Stimulated activated CD8-positive, alpha-beta memory T cell treated with anti-CD3 and anti-CD28 coated beads, Interleukin-4, amount 100 ng/mL, for 4 hours (primary cell): Measurements from ENCODE around the gene ARHGAP33.

Experiments
- DNase-seq, 2 donors: peaks; one replicate each; pipeline ENCODE4 v3.0.0-alpha.2; 2020; ENCODE audit warnings: low read depth in 2 of 2, low spot score in 1 of 2

ARHGAP33 gene, protein sequence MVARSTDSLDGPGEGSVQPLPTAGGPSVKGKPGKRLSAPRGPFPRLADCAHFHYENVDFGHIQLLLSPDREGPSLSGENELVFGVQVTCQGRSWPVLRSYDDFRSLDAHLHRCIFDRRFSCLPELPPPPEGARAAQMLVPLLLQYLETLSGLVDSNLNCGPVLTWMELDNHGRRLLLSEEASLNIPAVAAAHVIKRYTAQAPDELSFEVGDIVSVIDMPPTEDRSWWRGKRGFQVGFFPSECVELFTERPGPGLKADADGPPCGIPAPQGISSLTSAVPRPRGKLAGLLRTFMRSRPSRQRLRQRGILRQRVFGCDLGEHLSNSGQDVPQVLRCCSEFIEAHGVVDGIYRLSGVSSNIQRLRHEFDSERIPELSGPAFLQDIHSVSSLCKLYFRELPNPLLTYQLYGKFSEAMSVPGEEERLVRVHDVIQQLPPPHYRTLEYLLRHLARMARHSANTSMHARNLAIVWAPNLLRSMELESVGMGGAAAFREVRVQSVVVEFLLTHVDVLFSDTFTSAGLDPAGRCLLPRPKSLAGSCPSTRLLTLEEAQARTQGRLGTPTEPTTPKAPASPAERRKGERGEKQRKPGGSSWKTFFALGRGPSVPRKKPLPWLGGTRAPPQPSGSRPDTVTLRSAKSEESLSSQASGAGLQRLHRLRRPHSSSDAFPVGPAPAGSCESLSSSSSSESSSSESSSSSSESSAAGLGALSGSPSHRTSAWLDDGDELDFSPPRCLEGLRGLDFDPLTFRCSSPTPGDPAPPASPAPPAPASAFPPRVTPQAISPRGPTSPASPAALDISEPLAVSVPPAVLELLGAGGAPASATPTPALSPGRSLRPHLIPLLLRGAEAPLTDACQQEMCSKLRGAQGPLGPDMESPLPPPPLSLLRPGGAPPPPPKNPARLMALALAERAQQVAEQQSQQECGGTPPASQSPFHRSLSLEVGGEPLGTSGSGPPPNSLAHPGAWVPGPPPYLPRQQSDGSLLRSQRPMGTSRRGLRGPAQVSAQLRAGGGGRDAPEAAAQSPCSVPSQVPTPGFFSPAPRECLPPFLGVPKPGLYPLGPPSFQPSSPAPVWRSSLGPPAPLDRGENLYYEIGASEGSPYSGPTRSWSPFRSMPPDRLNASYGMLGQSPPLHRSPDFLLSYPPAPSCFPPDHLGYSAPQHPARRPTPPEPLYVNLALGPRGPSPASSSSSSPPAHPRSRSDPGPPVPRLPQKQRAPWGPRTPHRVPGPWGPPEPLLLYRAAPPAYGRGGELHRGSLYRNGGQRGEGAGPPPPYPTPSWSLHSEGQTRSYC

DNA sequence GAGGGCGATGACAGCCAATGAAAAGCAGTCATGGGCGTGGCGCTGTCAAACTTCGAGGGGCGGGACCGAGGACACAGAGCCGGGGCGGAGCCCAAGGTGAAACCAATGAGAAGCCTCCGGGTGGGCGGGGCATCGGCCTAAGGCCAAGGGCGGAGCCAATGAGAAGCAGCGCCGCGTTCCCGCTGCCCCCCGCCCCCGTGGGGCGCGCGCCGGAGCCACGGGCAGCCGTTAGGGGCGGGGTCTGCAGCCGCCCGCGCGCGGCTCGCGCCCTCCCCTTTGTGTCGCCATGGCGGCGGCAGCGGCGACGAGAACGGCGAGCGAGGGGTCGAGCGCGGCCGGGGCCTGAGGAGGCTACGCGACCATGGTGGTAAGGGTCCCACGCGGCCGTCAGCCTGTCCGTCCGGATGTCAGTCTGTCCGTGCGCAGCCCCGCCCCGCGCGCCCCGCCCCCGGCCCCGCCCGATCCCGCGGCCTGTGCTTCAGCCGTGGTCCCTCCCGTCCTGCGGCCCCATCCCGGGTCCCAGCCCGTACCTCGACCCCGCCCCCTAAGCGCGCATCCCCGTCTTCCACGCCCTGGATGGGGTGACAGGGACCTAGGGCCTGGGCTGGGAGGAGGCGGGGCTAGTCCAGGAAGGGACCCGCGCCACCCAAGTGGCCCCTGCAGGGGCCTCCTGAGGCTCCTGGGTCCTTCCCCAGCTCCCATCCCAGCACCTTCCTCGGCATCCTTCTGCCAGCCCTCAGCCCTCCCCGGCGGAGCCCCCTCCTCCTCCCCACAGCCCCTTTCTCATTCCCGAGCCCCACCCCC lies at the start of gene ARHGAP33:
ARHGAP33 (plus strand) TSS at position 267 of the 804 bp plus-strand sequence; CDS start at position 362, 95 bp downstream.
- peak; percentile 96 to 98 for DNase-seq

DNA sequence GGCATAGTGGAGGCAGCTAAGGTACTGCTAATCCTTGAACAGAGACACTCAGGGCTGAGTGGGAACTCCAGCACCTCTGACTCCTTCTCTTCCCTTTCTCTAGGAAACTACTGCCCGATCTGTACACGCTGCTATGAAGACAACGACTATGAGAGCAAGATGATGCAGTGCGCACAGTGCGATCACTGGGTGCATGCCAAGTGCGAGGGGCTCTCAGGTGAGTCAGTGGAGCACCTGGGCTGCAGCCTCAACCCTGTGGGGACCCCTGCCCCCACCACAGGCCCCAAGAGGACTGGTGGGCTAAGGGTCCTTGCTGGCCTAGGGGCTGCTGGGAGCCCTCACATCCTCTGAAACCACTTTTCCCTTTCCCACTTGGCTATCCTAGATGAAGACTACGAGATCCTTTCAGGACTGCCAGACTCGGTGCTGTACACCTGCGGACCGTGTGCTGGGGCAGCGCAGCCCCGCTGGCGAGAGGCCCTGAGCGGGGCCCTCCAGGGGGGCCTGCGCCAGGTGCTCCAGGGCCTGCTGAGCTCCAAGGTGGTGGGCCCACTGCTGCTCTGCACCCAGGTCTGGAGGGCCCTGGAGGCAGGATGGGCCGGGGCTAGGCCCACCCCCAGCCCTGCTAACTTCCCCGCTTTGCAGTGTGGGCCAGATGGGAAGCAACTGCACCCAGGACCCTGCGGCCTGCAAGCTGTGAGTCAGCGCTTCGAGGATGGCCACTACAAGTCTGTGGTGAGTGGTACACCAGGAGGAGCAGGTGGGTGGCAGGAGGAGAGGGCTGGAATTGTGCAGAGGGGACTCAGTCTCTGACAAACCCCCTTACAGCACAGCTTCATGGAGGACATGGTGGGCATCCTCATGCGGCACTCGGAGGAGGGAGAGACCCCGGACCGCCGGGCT lies 48.1 kb upstream of the ARHGAP33 start:
- no peak for DNase-seq

DNA sequence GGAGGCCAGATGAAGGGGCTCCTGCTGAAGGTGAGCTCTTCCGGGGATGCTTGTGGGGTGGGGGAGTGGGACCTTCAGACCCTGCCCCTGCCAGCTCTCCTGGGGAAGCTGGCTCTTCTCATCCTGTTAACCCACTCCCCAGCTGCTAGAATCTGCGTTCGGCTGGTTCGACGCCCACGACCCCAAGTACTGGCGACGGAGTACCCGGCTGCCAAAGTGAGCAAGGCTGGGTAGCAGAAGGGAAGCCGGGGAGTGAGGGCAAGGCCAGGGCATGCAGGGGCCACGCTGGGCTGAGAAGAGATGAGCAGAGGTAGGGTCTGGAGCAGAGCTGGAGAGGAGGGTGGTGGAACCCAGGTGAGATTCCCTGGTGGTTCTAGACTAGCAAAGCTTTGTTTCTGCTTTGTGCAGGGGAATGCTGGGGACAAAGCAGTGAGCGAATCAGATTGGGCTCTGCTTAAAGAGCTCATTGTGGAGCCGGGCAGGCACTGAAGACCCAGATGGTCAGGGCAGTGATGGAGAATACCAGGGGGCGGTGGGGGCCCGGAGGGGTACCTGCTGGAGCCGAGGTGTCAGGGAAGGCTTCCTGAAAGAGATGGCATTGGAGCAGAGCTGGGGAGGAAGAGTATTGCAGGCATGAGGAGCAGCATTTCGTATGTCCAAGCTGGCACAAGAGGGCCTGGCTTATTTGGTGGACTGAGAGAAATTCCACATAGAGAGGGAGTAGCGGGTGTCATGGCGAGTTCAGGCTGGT lies 47.2 kb upstream of the ARHGAP33 start:
- no peak for DNase-seq

DNA sequence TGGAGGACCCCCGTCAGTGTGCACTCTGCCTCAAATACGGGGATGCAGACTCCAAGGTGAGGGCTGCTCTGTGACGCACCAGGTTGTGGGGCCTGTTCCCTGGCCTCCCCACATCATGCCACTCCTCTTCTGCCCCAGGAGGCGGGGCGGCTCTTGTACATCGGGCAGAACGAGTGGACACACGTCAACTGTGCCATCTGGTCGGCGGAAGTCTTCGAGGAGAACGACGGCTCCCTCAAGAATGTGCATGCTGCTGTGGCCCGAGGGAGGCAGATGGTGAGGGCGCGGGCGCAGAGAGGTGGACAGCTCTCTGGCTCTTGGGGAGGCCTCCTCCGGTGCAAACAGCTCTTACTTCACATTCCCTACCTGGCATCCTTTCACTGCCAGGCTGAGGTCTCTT lies 46.3 kb upstream of the ARHGAP33 start:
- DNase-seq, result no peak

DNA sequence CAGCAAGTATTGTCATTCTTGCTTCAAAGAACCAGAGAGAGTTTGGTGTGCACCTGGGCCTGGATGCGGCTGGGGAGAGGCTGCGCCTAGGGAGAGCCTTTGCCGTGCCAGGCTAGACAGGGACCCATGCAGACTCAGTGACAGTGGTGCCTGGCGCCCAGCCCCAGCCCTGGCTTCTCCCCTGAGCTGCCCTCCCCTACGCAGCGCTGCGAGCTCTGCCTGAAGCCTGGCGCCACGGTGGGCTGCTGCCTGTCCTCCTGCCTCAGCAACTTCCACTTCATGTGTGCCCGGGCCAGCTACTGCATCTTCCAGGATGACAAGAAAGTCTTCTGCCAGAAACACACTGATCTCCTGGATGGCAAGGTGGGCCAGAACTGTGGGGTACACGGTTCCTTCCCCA lies 45.6 kb upstream of the ARHGAP33 start:
- no peak for DNase-seq

DNA sequence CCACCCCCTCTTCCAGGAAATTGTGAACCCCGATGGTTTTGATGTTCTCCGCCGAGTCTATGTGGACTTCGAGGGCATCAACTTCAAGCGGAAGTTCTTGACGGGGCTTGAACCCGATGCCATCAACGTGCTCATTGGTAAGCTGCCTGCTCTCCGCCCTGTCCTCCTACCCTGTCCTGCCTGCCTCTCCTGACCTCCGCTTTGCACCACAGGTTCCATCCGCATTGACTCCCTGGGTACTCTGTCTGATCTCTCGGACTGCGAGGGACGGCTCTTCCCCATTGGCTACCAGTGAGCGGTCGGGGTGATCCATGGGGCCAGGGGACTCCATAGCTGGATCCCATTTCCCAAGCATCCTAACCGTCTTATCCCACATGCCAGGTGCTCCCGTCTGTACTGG lies 45.0 kb upstream of the ARHGAP33 start:
- DNase-seq, result no peak

DNA sequence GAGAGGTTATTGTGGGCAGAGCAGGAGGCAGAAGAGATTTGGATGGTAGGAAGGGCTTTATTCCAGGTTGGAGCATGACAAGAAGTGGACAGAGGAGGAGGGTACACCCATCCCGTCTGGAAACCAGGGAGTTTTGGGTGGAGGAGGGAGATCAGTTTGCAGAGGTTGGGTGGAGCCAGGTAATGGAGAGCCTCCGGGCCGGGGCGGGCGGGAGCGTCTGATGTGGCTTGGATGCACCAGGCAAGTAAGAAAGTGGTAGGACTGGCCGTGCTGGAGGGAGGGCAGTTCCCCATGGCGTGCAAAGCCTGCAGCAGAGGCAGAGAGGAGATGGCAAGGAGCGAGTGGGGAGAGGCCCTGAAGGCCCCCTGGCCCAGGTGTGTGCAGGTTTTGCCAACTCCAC lies 44.0 kb upstream of the ARHGAP33 start:
- DNase-seq, result no peak

DNA sequence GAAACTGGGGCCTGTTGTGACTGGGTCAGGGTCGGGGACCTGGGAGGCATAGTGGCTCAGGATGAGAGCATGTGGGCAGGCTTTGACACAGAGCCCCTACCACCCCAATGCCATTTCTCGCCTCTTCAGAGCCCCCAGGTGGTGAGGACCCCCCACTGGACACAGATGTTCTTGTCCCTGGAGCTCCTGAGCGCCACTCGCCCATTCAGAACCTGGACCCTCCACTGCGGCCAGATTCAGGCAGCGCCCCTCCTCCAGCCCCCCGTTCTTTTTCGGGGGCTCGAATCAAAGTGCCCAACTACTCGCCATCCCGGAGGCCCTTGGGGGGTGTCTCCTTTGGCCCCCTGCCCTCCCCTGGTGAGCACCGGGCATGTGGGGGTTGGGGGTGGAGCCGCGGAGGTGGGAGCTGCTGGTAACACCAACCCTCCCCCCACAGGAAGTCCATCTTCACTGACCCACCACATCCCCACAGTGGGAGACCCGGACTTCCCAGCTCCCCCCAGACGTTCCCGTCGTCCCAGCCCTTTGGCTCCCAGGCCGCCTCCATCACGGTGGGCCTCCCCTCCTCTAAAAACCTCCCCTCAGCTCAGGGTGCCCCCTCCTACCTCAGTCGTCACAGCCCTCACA lies 43.5 kb upstream of the ARHGAP33 start:
- no peak for DNase-seq

DNA sequence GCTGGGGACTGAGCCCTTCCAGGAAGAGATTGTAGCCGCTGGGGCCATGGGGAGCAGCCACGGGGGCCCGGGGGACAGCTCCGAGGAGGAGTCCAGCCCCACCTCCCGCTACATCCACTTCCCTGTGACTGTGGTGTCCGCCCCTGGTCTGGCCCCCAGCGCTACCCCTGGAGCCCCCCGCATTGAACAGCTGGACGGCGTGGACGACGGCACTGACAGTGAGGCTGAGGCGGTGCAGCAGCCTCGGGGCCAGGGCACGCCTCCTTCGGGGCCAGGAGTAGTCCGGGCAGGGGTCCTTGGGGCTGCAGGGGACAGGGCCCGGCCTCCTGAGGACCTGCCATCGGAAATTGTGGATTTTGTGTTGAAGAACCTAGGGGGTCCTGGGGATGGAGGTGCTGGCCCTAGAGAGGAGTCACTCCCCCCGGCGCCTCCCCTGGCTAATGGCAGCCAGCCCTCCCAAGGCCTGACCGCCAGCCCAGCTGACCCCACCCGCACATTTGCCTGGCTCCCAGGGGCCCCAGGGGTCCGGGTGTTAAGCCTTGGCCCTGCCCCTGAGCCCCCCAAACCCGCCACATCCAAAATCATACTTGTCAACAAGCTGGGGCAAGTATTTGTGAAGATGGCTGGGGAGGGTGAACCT lies 42.7 kb upstream of the ARHGAP33 start:
- no peak for DNase-seq

DNA sequence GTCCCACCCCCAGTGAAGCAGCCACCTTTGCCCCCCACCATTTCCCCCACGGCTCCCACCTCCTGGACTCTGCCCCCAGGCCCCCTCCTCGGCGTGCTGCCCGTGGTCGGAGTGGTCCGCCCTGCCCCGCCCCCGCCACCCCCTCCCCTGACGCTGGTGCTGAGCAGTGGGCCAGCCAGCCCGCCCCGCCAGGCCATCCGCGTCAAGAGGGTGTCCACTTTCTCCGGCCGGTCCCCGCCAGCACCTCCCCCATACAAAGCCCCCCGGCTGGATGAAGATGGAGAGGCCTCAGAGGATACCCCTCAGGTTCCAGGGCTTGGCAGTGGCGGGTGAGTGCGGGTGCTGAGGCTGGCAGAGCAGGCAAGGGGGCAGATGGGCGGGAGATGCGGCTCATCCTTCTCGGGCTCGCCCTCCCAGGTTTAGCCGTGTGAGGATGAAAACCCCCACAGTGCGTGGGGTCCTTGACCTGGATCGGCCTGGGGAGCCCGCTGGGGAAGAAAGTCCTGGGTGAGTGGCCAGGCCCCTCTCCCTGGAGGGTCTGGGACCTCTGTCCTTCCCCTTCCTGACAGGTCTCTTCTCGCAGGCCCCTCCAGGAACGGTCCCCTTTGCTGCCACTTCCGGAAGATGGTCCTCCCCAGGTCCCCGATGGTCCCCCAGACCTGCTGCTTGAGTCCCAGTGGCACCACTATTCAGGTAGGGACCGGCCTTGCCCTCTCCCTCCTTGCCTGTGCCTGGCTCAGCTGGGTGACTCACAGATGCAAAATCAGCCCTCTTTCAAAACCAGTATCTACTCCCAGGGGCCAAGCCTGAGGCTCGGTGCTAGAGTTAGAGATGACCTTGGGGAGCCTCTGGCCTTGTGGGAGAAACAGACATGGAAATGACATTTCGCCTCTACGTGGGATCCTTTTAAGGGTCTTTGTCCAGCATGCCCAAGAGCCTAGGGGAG lies 41.9 kb upstream of the ARHGAP33 start:
- no peak for DNase-seq

DNA sequence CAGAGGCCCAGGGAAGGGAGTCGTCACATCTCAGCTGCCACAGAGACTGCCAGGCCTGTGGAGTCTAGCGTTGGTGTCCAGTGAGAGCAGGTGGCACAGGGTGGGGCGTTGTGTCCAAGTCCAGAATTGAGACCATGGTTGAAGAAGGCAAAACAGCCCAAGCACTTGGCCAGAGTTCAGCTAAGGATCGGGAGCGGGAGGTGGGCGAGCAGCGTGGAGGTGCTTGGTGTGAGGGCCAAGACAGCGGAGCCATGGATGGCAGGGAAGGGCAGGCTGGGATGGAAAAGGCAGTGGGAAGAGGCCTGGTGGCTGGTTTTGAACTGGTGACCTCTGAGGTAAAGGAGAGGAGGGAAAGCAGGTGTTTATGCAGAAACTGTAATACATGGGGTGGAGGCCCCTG lies 41.1 kb upstream of the ARHGAP33 start:
- DNase-seq, result no peak

DNA sequence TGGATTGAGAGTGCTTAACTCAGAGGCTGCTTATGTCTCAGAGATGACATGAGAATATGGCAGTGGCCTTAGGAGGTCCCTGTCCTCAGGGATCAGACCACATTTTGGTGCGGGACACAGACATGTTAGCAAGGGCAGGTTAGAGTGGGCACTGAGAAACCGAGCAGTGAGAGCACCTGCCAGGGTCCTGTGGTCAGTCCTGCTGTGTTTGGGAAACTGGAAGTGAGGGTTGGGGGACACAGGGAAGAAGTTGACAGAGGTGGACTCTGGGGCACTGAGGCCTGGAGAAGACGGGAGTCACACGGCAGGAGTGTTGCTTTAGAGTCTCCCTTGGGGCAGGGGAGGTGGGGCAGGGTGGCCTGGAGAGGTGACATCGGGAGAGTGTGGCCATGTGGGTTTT lies 40.5 kb upstream of the ARHGAP33 start:
- DNase-seq, result no peak

DNA sequence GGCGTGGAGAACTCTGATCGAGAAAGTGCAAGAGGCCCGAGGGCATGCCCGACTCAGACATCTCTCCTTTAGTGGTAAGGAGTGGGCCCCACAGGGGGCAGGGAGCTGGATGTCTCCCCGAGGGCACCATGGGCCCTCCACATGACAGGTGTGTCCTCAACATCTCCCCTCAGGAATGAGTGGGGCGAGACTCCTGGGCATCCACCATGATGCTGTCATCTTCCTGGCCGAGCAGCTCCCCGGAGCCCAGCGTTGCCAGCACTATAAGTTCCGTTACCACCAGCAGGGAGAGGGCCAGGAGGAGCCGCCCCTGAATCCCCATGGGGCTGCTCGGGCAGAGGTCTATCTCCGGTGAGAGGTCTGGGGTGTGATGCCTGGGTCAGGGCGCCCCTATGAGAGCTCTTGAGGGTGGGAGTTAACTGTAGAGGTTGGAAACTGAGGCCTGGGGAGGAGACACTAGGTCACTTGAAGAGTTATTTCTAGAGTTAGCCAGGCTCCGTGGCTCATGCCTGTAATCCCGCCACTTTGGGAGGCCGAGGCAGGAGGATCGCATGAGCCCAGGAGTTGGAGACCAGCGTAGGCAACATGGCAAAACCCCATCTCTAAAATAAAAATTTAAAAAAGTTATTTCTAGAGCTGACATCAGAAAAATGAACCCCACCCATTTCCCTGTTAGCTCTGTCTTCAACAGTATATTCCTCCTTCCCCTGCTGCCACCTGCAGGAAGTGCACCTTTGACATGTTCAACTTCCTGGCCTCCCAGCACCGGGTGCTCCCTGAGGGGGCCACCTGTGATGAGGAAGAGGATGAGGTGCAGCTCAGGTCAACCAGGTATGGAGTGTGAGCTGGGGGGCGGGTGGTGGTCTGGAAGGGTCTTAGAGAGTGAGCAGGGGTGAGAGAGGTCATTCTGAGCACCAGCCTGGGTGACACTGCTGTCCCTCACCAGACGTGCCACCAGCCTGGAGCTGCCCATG lies 38.2 kb upstream of the ARHGAP33 start:
- DNase-seq, result no peak

DNA sequence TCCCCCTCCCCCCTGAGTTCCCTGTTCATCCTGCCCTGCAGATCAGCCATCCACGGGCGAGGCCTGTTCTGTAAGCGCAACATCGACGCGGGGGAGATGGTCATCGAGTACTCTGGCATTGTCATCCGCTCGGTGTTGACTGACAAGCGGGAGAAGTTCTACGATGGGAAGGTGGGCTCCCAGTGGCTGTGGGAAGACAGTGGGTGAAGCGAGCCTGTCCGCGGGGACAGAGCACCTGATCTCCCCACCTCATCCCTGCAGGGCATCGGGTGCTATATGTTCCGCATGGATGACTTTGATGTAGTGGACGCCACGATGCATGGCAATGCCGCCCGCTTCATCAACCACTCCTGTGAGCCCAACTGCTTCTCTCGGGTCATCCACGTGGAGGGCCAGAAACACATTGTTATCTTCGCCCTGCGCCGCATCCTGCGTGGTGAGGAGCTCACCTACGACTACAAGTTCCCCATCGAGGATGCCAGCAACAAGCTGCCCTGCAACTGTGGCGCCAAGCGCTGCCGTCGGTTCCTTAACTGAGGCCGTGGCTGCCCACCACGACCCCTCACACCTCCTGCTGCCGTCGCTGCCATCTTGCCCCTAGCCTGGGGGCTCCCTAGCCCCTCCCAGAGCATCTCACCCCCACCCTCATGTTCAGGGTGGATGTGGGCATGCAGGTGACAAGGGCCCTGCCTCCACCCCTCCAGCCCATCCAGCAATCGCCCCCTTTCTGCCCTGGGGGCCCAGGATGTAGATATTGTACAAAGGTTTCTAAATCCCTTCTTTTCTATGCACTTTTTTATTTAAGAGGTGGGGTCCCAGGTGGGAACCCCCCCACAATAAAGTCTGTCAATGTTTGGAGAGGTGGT lies 37.1 kb upstream of the ARHGAP33 start:
- no peak for DNase-seq

DNA sequence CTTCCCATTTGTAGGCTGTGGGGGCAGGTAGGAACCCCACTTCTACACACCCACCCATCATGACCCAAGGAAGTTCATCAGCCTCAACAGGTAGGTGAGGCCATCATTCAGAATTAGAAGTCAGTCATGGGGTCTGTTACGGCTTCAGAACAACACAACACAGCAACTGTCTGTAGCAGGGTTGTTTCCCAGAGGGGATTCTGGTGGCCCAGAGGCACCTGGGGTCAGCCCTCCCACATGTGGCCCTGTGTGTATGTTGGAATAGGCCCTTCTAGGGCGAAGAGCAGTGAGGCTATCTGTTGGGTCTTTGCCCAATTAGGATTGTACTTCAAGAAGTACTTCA lies 36.5 kb upstream of the ARHGAP33 start:
- no peak for DNase-seq
